ENCODE measurements around the gene SEMA3G. TPM values are rescaled to one million over a fixed set of nuclear protein-coding genes. Genes with fewer than 3 reads are reported as not detected.
A peak's percentile ranks its signal among the peaks of the same experiment; 100 is the strongest.

SEMA3G gene
- total RNA-seq, 2 donors from 2014 or later, result 1.5 to 2.3 TPM

GRCh38 chr3:52454250-52454937 lies 9.5 kb upstream of the SEMA3G start:
- Mint-ChIP-seq H3K4me3 (peak overlapping the region; percentile 96), H3K4me1 (peaks cover 26% of the 10 kb centered on the region), H3K36me3 (ENCODE audit: low read depth) (no peaks in the 10 kb centered on the region), H3K27me3 (no peaks in the 10 kb centered on the region), H3K27ac (peak overlapping the region; percentile 100)
- DNase-seq (no peak), ATAC-seq (no peak)
- no peaks in the 10 kb centered on the region for H3K9me3 ChIP-seq (ENCODE audit: control insufficient read depth, low read length, poor library complexity, severe bottlenecking)

- H3K4me1 Mint-ChIP-seq, result peaks cover 26% of the 10 kb centered on the region
- ATAC-seq, result no peak
- peak within 1 kb of the TSS; percentile 96 for H3K4me3 Mint-ChIP-seq
- H3K9me3 ChIP-seq (ENCODE audit: control insufficient read depth, low read length, poor library complexity, severe bottlenecking), result no peaks in the 10 kb centered on the region
- H3K27me3 Mint-ChIP-seq, result no peaks in the 10 kb centered on the region
- H3K27ac Mint-ChIP-seq, result peak within 1 kb of the TSS; percentile 100
- DNase-seq, result no peak
- no peaks in the 10 kb centered on the region for H3K36me3 Mint-ChIP-seq (ENCODE audit: low read depth)
These were observed 8.8 kb upstream of the SEMA3G start, which contains the start of gene TNNC1 for GRCh38 chr3:52453496-52454249. Gene TNNC1, minus strand, starts transcription at chr3:52454041. Its CDS starts 26 bp downstream, at chr3:52454015.

- H3K27ac Mint-ChIP-seq, result no peak overlapping the region
- H3K27me3 Mint-ChIP-seq, result no peaks in the 10 kb centered on the region
- DNase-seq (no peak), ATAC-seq (no peak)
- no peaks in the 10 kb centered on the region for H3K9me3 ChIP-seq (ENCODE audit: control insufficient read depth, low read length, poor library complexity, severe bottlenecking)
- H3K36me3 Mint-ChIP-seq (ENCODE audit: low read depth), result no peaks in the 10 kb centered on the region
- H3K4me1 Mint-ChIP-seq, result peaks cover 26% of the 10 kb centered on the region
- no peak overlapping the region for H3K4me3 Mint-ChIP-seq
These were observed 7.8 kb upstream of the SEMA3G start for GRCh38 chr3:52452570-52453221.

GRCh38 chr3:52452126-52452525 lies 7.2 kb upstream of the SEMA3G start:
- H3K27ac Mint-ChIP-seq, result no peak overlapping the region
- ATAC-seq, result no peak
- no peaks in the 10 kb centered on the region for H3K27me3 Mint-ChIP-seq
- no peaks in the 10 kb centered on the region for H3K9me3 ChIP-seq (ENCODE audit: control insufficient read depth, low read length, poor library complexity, severe bottlenecking)
- H3K36me3 Mint-ChIP-seq (ENCODE audit: low read depth), result no peaks in the 10 kb centered on the region
- peaks cover 24% of the 10 kb centered on the region for H3K4me1 Mint-ChIP-seq
- no peak overlapping the region for H3K4me3 Mint-ChIP-seq
- DNase-seq, result no peak

- H3K4me3 Mint-ChIP-seq, result no peak overlapping the region
- no peaks in the 10 kb centered on the region for H3K27me3 Mint-ChIP-seq
- ATAC-seq (no peak), DNase-seq (no peak)
- no peaks in the 10 kb centered on the region for H3K9me3 ChIP-seq (ENCODE audit: control insufficient read depth, low read length, poor library complexity, severe bottlenecking)
- H3K4me1 Mint-ChIP-seq, result peaks cover 23% of the 10 kb centered on the region
- no peaks in the 10 kb centered on the region for H3K36me3 Mint-ChIP-seq (ENCODE audit: low read depth)
- no peak overlapping the region for H3K27ac Mint-ChIP-seq
These were observed 6.6 kb upstream of the SEMA3G start for GRCh38 chr3:52451237-52452083.

GRCh38 chr3:52450489-52451236 lies 5.8 kb upstream of the SEMA3G start:
- no peak overlapping the region for H3K27ac Mint-ChIP-seq
- no peak for ATAC-seq
- no peaks in the 10 kb centered on the region for H3K36me3 Mint-ChIP-seq (ENCODE audit: low read depth)
- no peak overlapping the region for H3K4me3 Mint-ChIP-seq
- no peak for DNase-seq
- no peaks in the 10 kb centered on the region for H3K9me3 ChIP-seq (ENCODE audit: control insufficient read depth, low read length, poor library complexity, severe bottlenecking)
- peaks cover 16% of the 10 kb centered on the region for H3K4me1 Mint-ChIP-seq
- H3K27me3 Mint-ChIP-seq, result no peaks in the 10 kb centered on the region

- ATAC-seq (no peak), DNase-seq (no peak)
- no peaks in the 10 kb centered on the region for H3K9me3 ChIP-seq (ENCODE audit: control insufficient read depth, low read length, poor library complexity, severe bottlenecking)
- H3K27ac Mint-ChIP-seq, result peak overlapping the region; percentile 21
- no peaks in the 10 kb centered on the region for H3K27me3 Mint-ChIP-seq
- H3K36me3 Mint-ChIP-seq (ENCODE audit: low read depth), result no peaks in the 10 kb centered on the region
- H3K4me3 Mint-ChIP-seq, result no peak overlapping the region
- peaks cover 7% of the 10 kb centered on the region for H3K4me1 Mint-ChIP-seq
These were observed 2.8 kb upstream of the SEMA3G start for GRCh38 chr3:52447512-52448355.

- peaks cover 7% of the 10 kb centered on the region for H3K4me1 Mint-ChIP-seq
- peak overlapping the region; percentile 21 for H3K27ac Mint-ChIP-seq
- no peak overlapping the region for H3K4me3 Mint-ChIP-seq
- peak; percentile 69 for ATAC-seq
- H3K9me3 ChIP-seq (ENCODE audit: control insufficient read depth, low read length, poor library complexity, severe bottlenecking), result no peaks in the 10 kb centered on the region
- no peaks in the 10 kb centered on the region for H3K27me3 Mint-ChIP-seq
- H3K36me3 Mint-ChIP-seq (ENCODE audit: low read depth), result no peaks in the 10 kb centered on the region
- DNase-seq, result peak; percentile 47 to 66 (median 51)
These were observed 2.0 kb upstream of the SEMA3G start for GRCh38 chr3:52446631-52447511.

- no peaks in the 10 kb centered on the region for H3K36me3 Mint-ChIP-seq (ENCODE audit: low read depth)
- ATAC-seq, result no peak
- no peak overlapping the region for H3K4me3 Mint-ChIP-seq
- H3K27me3 Mint-ChIP-seq, result no peaks in the 10 kb centered on the region
- no peaks in the 10 kb centered on the region for H3K9me3 ChIP-seq (ENCODE audit: control insufficient read depth, low read length, poor library complexity, severe bottlenecking)
- no peak for DNase-seq
- H3K4me1 Mint-ChIP-seq, result peaks cover 7% of the 10 kb centered on the region
- H3K27ac Mint-ChIP-seq, result no peak overlapping the region
These were observed 1.1 kb upstream of the SEMA3G start for GRCh38 chr3:52446042-52446441.

- no peak for DNase-seq
- Mint-ChIP-seq H3K4me3 (no peak overlapping the region), H3K36me3 (ENCODE audit: low read depth) (no peaks in the 10 kb centered on the region), H3K27ac (no peak overlapping the region), H3K4me1 (peaks cover 7% of the 10 kb centered on the region), H3K27me3 (no peaks in the 10 kb centered on the region)
- no peaks in the 10 kb centered on the region for H3K9me3 ChIP-seq (ENCODE audit: control insufficient read depth, low read length, poor library complexity, severe bottlenecking)
- no peak for ATAC-seq
These were observed 864 bp downstream of the SEMA3G start for GRCh38 chr3:52443791-52444687.
